Cardiac septum (tissue), 1 donor: ENCODE measurements around the gene VAMP5. TPM values are rescaled to one million over a fixed set of nuclear protein-coding genes. Genes with fewer than 3 reads are reported as not detected.
"Not testable (repeated sequence)": the region's sequence is repeated elsewhere in the genome, so short reads cannot be mapped to it uniquely, and the experiment has no call there.

Experiments used
- DNase-seq: peaks from one replicate; pipeline ENCODE4 v3.0.0-alpha.2; 2020; ENCODE audit warnings: low spot score
- intact Hi-C: fragments of 100-400 bp; cut with DNase I; formaldehyde crosslinking; loops from one replicate; pipeline ENCODE4 v1.14.0; 2022
- long read RNA-seq: library from polyadenylated mRNA; unstranded; transcript quantifications from one replicate; pipeline ENCODE4 v2.0.0, GENCODE V29; 2021
- total RNA-seq: library from RNA; stranded (reverse); fragmentation: NEBNext Ultra II Directional; extraction: Animal tissue kit (Norgen Biotek cat#: 25700); gene quantifications from one replicate; pipeline ENCODE4 v1.2.1, GENCODE V29; 2021
- donor health status: DM: no; HTN: no; CAD: no.

Gene VAMP5, protein sequence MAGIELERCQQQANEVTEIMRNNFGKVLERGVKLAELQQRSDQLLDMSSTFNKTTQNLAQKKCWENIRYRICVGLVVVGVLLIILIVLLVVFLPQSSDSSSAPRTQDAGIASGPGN
- total RNA-seq, result 27.9 TPM
- long read RNA-seq, transcript VAMP5-201 (3 exons, 689 nt), result major isoform, 25 of 28 reads
- long read RNA-seq, partial matches to known transcripts, result 1 of 28 reads
- long read RNA-seq, other reads (novel, unspliced or antisense), result 2 of 28 reads

DNA sequence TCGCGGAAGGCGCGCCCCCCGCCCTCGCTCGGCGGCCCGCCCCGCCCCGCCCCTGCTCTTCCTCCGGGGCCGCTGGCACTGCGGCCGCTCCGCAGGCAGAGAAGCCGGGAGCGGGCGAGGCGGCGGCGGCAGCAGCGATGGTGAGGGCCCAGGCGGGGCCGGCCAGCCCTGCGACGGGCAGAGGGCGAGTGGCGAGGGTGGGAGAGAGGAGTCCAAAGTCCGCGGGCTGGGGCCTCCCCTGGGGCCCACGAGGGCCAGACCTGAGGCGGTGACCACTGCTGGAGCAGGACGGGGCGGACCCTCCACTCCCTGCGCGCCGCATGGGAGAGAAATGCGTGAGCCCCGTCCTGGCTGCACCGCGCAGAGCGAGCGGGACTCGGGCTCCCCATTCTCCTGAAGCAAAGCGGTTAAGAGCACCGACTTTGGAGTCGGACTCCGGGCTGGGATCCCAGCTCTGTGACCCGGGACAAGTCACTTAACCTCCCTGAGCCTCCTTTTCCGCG is at the start of gene VAMP5:
Gene VAMP5 (plus strand): TSS at position 78 of the 503 bp plus-strand sequence. CDS start 60 bp downstream, at position 138.
- intact Hi-C loops, result no loop called here

DNA sequence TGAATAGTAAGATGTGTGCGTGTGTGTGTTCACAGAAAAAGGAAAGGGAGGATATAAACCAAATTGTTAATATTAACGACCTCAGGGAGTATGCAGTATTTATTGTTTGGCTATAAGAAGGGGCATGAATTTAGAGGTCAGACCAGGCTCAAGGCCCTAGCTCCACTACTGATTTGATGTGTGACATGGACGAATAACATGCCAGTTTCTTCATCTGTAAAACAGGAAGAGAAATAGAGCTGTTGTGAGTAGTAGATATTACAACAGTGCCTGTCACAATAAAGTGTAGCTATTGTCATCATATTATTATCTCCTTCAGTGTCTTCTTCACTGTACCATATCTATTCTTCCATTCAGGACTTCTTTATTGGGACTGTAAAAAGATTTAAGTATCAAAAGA is 49.4 kb upstream of the VAMP5 start:
- DNase-seq, result no peak
- intact Hi-C loops, result loop anchor here (5.0 kb wide), 1 partner anchor 113 kb away; no protein-coding TSS in a partner anchor

More for the DNA sequence above, at the start of gene VAMP5:
- peak; percentile 81 for DNase-seq

DNA sequence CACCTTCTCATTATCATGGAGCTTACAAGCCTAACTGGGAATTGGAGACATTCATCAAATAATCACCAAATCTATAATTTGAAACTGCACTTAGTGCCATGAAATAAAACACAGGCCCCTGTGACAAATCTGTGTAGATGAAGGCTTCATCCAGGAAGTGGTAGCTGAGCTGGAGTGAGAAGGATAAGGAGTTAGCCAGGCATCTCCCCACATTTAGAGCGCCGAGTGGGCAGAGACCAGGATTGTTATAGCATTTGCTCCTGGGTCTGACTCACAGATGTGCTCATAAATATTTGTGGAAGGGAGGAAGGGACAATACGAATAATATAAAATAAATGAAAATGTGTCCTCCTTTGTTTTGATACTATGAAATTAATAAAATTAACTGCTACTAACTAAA is 47.8 kb upstream of the VAMP5 start:
- no peak for DNase-seq

GRCh38 chr2:85537600-85538506 is 46.4 kb upstream of the VAMP5 start:
- intact Hi-C loops, result loop anchor here (1.0 to 5.0 kb wide), 4 partner anchors 31 to 116 kb away; no protein-coding TSS in a partner anchor
- peak; percentile 84 for DNase-seq

More for the DNA sequence above, 47.8 kb upstream of the VAMP5 start:
- intact Hi-C loops, result loop anchor here (2.0 to 5.0 kb wide), 2 partner anchors 30 to 114 kb away; no protein-coding TSS in a partner anchor

DNA sequence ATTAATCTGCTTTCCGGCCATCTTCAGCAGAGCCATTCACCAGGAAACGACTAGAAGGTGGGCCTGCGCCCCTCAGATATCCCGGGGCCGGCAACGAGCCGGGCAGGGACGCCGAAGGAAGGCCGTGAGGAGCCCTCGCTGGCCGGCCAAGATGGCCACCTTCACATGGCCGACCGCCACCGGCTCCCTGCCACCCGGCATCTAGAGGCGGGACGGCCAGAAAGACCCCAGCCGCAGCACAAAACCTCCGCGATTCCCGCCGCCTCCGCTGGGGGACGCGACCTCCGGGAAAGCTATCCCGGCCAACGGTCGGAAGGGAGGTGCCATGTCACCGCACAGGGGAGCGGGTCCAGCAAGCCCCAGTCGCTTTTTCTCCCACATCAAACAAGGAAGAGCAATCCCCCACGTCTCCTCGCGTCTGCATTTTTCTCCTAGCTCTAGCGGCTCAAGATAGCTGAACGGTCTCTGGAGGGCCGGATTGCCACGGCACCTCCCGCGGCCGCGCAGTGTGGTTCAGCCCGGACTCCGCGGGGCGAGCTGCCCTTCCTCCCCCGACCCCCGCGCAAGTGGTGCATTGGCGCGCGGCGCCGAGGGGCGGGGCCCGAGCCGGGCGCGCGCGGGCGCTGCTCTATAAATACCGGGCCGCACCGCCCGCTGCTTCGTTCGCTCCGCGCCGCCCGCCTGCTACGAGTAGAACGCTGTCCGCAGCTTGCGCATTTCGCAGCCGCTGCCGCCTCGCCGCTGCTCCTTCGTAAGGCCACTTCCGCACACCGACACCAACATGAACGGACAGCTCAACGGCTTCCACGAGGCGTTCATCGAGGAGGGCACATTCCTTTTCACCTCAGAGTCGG is 45.5 kb upstream of the VAMP5 start, which contains the start of gene MAT2A:
Gene MAT2A (plus strand): TSS at position 662 of the 854 bp plus-strand sequence. CDS start 120 bp downstream, at position 782.
- intact Hi-C loops, result loop anchor here (1.0 to 5.0 kb wide), 4 partner anchors 23 to 116 kb away; partner anchors contain the start of gene GGCX
- peak; percentile 96 for DNase-seq

- intact Hi-C loops, result loop anchor here (1.0 to 5.0 kb wide), 3 partner anchors 22 to 117 kb away; partner anchors contain the start of gene GGCX
Observed at GRCh38 chr2:85539361-85540132, 44.7 kb upstream of the VAMP5 start.

DNA sequence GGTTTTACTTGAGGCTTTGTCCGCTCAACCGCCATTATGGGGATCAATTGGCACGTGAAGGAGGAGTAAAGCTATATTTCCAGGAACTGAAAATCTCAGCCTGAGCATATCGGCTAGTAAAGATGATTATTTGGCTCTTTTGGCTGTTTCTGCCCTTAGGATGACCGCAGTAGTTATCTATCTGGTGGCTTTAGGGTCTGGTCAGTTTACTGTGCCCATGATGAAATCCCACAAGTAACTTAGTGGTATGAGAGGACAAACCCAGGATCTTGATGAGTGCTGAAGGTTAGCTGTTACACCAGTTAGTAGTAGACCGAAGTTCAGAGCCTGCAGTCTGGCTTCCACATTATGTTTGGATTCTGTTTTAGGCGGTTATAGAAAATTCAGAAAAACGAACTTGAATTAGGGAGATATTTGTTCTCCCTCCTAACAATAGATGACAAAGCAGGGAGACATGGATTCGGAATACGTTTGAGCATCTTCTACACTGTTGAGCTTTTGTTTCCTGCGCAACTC is 44.0 kb upstream of the VAMP5 start:
- DNase-seq, result no peak
- intact Hi-C loops, result no loop called here

More at GRCh38 chr2:85539361-85540132, 44.7 kb upstream of the VAMP5 start:
- DNase-seq, result peak; percentile 91

DNA sequence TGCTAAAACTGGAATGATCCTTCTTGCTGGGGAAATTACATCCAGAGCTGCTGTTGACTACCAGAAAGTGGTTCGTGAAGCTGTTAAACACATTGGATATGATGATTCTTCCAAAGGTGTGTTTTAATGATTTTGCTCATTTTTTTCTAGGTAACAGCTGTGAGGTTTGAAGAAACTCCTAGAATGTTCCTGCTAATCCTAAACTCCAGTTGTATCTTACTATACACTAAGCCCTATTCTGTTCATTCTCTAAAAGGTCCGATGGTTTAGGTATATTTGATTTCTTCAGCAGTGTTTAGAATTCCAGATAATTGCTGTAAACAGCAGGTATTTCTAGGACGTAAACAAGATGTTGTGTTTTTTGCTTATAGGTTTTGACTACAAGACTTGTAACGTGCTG is 43.0 kb upstream of the VAMP5 start:
- no peak for DNase-seq

DNA sequence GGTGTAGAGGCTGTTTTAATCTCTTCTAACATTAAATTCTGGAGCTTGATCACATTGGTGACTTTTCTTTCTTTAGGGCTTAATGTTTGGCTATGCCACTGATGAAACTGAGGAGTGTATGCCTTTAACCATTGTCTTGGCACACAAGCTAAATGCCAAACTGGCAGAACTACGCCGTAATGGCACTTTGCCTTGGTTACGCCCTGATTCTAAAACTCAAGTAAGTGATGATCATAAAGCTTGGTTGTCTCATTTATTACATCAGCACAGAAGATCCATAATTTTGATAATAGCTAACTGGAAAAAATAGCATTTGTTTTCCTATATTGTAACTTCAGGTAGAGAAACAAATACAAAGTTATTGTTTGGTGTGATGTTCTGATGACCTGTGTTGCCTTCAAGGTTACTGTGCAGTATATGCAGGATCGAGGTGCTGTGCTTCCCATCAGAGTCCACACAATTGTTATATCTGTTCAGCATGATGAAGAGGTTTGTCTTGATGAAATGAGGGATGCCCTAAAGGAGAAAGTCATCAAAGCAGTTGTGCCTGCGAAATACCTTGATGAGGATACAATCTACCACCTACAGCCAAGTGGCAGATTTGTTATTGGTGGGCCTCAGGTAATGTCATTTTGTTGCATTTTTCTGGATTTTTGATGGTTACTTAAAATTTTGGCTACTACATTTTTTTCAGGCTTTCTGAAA is 42.3 kb upstream of the VAMP5 start:
- intact Hi-C loops, result no loop called here
- no peak for DNase-seq

More for the DNA sequence above, 43.0 kb upstream of the VAMP5 start:
- intact Hi-C loops, result no loop called here

- DNase-seq, result no peak
- intact Hi-C loops, result no loop called here
Observed at GRCh38 chr2:85542777-85543176, 41.5 kb upstream of the VAMP5 start.

DNA sequence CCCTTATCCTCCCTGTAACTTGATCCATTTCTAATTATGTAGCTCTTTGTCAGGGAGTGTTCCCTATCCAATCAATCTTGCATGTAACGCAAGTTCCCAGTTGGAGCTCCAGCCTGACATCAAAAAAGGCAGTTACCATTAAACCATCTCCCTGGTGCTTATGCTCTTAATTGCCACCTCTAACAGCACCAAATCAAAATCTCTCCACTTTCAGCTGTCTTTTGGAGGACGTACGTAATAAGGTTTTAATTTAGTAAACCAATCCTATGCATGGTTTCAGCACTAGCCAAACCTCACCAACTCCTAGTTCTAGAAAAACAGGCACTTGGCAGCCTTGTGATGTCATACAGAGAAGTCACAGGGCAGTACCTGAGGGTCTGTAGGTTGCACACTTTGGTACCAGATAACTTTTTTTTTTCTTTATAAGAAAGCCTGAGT is 40.0 kb upstream of the VAMP5 start:
- intact Hi-C loops, DNase-seq: not testable (repeated sequence)

DNA sequence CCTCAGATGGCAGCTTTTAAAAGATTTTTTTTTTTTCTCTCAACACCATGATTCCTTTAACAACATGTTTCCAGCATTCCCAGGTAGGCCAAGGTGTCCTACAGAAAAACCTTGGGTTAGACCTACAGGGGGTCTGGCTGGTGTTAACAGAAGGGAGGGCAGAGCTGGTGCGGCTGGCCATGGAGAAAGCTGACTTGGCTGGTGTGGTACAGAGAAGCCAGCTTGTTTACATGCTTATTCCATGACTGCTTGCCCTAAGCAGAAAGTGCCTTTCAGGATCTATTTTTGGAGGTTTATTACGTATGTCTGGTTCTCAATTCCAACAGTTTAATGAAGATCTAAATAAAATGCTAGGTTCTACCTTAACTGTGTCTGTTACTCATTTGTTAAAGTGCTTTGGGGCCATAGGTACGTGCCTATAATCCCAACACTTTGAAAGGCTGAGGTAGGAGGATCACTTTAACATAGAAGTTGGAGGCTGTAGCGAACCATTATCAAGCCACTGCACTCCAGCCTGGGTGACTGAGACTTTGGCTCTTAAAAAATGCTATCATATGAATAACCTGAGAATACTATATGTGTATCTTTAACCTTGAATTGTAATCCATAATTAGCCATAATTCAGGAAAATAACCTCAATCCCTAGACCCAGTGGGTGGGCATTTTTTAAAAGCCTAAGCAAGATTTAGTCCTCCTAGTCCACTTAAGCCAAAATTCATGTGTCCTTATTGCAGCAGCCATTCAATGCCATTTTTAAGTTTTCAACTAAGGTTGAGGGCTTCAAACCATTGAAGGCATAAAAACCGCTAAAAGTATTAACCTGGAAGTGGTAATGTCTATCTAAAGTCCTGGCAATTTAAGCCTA is 39.1 kb upstream of the VAMP5 start:
- intact Hi-C loops, DNase-seq: not testable (repeated sequence)

GRCh38 chr2:85545780-85546240 is 38.4 kb upstream of the VAMP5 start:
- intact Hi-C loops, result no loop called here

GRCh38 chr2:85547089-85547858 is 37.0 kb upstream of the VAMP5 start:
- intact Hi-C loops, result no loop called here
- no peak for DNase-seq

More at GRCh38 chr2:85545780-85546240, 38.4 kb upstream of the VAMP5 start:
- DNase-seq, result no peak

GRCh38 chr2:85547859-85548607 is 36.2 kb upstream of the VAMP5 start:
- DNase-seq, result no peak
- intact Hi-C loops, result no loop called here
